ENCODE results near the gene CIB2.
A peak's percentile ranks its signal among the peaks of the same experiment; 100 is the strongest.

Gene CIB2

DNA sequence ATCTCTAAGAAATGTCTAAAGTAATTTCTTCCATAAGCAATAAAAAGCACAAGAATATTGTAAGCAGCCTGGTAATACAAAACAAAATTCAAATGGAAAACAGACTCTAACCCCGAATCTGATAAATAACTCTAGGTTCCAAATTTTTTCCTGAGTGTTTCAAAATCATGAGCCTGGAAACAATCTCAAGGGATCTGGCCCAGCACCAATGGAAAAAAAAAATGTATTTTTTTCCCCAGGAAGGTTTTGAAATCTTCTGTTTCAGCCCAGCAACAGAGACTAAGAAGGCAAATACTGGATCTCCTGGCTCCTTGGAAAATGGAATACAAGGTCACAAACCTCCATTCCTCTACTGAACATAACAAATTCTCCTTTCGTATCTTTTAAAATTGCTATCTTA lies 66.7 kb downstream of the CIB2 start:
- DNase-seq = peak; percentile 35

DNA sequence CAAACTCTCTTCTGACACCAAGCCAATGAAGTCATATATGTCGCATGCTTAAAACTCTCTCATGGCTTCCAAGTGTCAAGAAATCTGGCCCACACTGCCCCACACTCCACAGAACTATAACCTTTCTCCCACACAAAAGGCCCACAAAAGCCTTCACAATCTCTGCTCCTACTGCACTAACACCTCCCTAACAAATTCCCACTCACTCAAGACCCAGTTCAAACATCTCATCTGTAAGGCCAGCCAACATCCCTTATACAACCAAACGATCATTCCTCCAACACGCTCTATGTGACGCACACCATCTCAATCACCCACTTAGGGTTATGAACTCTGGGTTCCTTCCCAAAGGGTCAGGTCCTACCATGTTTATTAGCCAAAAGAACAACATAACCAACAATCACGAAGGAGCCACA lies 67.3 kb downstream of the CIB2 start:
- no peak for DNase-seq

DNA sequence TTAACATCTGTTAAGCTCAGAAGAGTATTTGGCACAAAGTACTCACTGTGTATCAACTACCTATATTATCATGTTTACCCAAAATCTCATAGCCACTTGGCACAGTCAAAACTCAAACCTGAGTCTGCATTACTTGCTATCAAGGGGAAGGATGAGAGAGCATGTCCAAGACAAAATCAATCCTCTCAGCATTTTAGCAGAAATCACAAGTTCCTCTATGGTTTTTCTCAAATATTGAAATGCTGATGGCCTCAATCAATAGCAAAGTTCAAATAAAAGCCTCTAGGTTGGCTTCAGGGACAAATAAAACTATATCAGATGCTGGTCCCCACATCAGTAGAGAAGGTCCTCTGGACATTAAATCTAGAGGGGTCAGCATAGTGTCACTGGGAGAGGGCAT lies 68.0 kb downstream of the CIB2 start:
- DNase-seq = no peak

DNA sequence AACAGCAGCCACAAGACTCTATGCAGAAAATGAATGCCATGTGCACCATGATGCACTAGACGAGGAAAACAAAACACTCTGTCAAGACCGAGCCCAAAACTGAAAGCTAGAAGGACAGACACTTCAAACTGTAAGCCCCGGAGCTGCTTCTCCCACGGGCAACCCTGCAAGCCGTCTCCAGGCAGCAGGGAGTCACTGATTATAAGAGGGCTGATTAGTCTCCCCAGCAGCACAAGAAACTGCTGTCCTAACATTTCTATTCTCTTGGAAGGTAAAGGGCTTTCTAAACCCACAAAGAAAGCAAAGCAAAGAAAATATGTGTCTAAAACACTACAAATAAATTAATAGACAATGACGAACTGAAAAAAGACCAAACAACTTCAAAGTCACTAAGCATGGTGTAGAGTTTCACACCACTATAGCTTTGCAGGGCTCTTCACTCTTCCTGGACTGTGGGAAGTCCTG lies 69.2 kb downstream of the CIB2 start:
- peak; percentile 37 for DNase-seq

DNA sequence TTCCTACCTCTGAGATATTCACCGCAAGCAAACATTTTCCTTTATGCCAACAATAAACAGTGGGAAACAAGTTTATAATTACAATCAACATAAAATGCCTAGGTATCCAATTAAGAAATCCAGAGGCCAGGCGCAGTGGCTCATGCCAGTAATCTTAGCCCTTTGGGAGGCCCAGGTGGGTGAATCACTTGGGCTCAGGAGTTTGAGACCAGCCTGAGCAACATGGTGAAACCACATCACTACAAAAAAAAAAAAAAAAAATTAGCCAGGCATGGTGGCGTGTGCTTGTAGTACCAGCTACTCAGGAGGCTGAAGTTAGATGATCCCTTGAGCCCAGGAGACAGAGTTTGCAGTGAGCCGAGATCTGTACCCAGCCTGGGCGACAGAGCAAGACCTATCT lies 71.0 kb downstream of the CIB2 start:
- no peak for DNase-seq

DNA sequence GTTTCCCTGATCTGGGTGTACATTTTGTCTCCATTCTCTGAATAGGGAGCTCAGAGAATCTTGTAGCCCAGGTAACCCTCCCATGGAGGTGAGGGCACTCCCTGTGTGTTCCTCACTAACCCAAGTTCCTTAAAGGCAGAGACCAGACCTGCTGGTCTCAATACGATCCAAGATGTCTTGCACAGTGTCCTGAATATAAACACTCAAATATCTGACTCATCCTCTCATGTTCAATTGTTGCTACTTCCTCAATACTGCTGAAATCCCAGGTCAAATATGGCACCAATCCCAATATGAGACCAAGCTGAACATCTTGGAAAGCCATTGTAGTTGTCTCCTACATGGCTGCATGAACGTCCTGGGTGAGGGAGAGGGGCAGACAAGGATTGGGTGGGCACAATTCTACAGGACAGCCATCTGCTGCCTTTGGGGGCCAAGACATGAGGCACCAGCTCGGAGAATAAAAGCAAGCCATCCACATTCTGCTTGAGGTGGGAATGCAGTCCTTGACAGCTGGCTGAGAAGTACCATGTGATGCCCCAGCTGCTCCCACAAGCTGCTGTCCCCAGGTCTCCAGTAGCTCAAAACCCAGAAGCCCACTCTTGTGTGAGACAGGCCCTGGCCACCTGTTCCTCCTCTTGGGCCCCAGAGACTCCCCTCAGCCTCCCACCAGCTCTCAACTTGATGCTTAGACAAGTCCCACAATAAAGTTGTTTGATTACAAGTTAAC lies 72.0 kb downstream of the CIB2 start:
- no peak for DNase-seq

DNA sequence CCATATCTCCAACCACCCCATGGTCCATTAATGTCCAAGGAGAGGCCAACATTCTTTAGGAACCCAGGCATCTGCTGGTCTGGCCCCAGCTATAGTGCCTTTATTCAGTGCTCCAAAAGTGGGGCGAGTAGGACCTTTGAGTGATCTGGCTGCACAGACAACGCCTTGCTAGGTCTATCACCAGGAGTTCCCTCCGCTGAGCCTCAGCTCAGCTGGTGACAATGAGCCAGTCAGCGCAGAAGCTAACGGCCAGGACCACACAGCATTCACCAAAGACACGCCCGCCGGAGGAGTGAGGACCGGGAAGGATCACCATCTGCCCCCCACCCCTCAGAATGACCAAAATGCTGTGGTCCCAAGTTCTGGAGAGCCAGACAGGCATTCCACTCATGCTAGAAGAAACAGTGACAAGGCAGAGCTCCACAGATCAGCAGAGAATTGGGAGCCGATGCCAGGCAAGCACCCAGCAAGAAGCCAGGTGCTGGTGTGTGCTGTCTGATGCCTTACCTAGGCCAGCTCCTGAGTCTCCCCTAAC lies 72.8 kb downstream of the CIB2 start:
- no peak for DNase-seq

DNA sequence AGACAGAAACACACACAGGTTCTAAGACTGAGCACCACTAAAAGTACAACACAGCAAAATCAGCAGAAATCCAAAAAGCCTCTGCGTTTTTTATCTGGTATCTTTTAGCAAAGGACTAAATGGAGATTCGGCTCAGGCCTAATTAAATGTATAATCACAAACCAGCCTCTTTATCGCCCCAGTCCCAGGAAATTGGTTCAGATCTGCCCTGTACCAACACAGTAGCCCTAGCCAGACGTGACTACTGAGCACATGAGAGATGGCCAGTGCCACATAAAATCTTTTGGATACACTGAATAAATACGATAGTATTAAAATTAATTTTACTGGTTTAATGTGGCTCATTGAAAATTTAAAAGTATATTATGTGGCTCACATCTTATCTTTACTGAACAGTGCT lies 73.4 kb downstream of the CIB2 start:
- no peak for DNase-seq

DNA sequence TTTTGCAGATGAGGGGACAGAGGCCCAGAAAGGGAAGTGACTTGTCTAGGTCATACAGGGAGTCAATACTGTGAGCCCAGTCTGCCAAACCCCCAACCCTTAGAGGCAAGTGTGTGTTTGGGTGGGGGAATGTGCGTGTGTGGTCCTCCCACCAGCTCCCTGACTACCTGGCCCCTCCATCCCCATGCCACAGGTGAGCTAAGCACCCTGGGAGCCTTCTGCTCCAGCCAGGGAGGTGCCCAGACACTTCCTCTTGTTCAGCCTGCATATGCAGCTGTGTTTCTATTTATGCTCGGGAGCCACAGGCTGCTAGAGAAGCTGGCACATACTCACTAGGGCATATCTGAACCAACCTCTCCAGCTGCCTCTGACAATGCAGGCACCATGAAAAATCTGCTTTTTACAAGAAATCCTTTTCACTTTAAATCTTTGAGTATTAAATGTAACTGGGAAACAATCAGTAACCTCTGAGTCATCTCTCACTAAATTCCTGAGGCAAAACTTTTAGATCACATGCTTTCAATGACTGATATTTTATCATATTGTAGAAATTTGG lies 74.5 kb downstream of the CIB2 start:
- DNase-seq = peak; percentile 49

DNA sequence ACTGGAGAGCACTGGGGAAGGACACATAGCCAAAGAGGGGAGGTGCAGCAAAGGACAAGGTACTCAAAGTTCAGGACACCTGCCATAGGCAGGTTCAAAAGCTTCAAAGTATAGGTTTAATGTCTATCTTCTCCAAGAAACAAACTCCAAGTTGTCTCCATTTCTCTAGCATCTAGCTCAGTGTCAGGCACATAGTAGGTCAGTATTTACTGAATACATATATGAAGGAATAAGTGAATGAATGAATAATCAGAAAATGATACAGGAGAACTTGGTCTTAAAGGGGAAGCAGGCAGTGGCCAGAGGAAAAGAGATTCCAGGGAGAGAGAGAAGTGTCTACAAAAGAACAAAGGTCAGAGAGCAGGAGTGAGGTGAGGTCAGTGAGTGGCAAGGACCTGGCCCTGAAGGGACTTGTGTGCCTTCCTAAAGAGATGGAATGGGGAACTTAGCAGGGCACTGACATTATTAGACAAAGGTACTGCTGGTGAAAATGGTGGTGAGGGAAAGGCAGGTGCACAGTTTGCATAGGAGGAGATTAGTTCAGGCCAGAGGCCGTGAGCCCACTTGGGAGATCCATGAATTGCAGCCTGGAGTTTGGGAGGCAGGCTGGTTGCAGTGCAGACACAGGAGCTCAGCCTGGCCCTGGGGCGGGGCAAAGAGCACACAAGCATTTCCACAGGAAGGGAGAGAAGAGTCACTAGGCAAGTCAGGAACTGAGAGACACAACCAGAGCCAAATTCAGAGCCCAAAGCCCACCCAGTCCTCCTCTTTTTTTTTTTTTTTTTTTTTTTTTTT lies 75.1 kb downstream of the CIB2 start:
- peak; percentile 75 for DNase-seq

DNA sequence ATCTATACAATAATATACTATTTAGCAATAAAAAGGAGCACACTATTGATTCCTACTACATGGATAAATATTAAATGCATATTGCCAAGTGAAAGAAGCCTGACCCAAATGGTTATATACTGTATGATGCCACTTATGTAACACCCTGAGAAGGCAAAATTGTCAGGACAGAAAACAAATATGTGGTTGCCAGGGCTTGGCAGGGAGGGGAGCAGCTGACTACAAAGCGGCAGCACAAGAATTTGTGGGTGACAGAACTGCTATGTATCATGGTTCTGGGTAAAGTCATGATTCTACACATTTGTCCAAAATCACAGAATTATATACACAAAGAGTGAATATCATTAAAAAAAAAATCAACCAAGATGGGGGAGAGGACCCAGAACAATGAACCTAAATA lies 76.3 kb downstream of the CIB2 start:
- DNase-seq = no peak
